Measurements from ENCODE around the gene VARS2. TPM values are rescaled to one million over a fixed set of nuclear protein-coding genes. Genes with fewer than 3 reads are reported as not detected.
A peak's percentile ranks its signal among the peaks of the same experiment; 100 is the strongest.

VARS2 gene
- polyA plus RNA-seq, 1 experiment, result 10.3 TPM

DNA sequence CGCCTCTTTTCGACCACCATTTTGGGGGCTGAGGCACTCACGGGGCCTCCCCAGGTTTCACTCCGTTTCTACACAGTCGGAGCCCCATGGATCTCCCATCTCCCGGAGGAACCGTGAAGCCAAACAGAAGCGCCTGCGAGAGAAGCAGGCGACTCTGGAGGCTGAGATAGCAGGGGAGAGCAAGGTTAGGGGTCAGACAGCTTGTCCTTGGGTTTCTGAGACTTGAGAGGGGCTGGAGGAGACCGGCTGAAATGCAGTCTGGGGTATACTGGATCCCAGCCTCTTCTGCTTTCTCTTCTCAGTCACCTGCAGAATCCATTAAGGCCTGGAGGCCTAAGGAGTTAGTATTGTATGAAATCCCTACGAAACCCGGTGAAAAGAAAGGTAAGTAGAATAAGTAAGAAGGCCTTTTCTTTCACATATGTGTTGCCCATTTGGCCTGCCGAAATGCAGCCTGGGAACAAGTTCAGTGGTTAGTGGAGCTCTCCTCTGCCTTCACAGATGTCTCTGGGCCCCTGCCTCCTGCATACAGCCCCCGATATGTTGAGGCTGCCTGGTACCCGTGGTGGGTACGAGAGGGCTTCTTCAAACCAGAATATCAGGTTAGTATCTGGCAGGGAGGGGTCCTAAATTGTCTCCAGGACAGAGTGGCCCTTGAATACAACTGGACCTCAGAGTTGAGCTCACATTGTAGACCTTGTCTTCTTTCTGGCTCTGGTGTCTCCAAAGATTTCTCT lies 984 bp downstream of the VARS2 start:
- no peak for DNase-seq (ENCODE audit: low read depth, low spot score)
- H3K27ac ChIP-seq (ENCODE audit: low read depth, low read length), result peak overlapping the region; percentile 68

DNA sequence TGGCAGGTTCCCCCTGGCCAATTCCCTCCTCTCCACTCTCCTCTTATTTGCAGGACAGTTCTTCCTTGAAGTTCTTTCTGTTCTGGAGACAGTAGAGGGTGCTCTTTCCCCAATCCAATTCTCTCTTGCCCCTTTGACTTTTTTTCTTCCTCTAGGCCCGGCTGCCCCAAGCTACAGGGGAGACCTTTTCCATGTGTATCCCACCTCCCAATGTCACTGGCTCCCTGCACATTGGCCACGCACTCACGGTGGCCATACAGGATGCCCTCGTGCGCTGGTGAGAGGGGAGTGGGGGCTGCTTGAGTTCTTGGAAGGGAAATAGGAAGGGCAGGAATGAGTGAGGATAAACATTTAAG lies 1.5 kb downstream of the VARS2 start:
- no peaks in the 10 kb centered on the region for H3K27me3 ChIP-seq (ENCODE audit: control insufficient read depth, insufficient read depth, low read length)
- no peaks in the 10 kb centered on the region for H3K9me3 ChIP-seq (ENCODE audit: control insufficient read depth, insufficient read depth, low read length)
- no peak overlapping the region for H3K4me3 ChIP-seq (ENCODE audit: low read depth, low read length)
- ChIA-PET POLR2A (no interaction called here), CTCF (interaction anchor here (0.5 to 9.7 kb wide), 49 partner anchors 9 to 451 kb away, joined by 3 to 261 read pairs (median 4); partner anchors contain the start of genes DHX16 and MUC21)
- DNase-seq (ENCODE audit: low read depth, low spot score), result peak; percentile 33
- TF ChIP-seq, protein P1, sequence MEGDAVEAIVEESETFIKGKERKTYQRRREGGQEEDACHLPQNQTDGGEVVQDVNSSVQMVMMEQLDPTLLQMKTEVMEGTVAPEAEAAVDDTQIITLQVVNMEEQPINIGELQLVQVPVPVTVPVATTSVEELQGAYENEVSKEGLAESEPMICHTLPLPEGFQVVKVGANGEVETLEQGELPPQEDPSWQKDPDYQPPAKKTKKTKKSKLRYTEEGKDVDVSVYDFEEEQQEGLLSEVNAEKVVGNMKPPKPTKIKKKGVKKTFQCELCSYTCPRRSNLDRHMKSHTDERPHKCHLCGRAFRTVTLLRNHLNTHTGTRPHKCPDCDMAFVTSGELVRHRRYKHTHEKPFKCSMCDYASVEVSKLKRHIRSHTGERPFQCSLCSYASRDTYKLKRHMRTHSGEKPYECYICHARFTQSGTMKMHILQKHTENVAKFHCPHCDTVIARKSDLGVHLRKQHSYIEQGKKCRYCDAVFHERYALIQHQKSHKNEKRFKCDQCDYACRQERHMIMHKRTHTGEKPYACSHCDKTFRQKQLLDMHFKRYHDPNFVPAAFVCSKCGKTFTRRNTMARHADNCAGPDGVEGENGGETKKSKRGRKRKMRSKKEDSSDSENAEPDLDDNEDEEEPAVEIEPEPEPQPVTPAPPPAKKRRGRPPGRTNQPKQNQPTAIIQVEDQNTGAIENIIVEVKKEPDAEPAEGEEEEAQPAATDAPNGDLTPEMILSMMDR (IDR thresholded peaks at IDR 0.05; ENCODE audit: low read depth, low read length), result peak; percentile 82
- H3K27ac ChIP-seq (ENCODE audit: low read depth, low read length), result no peak overlapping the region

More for the DNA sequence above, 984 bp downstream of the VARS2 start:
- H3K27me3 ChIP-seq (ENCODE audit: control insufficient read depth, insufficient read depth, low read length), result no peaks in the 10 kb centered on the region
- CTCF ChIA-PET, result interaction anchor here (0.5 to 9.7 kb wide), 44 partner anchors 10 to 242 kb away, joined by 3 to 261 read pairs (median 4); partner anchors contain the start of genes DHX16 and MUC21
- peak overlapping the region; percentile 63 for H3K4me3 ChIP-seq (ENCODE audit: low read depth, low read length)
- TF ChIP-seq, protein P1 (IDR thresholded peaks at IDR 0.05; ENCODE audit: low read depth, low read length), result no peak
- POLR2A ChIA-PET, result interaction anchor here (1.5 kb wide), 1 partner anchor 172 kb away, joined by 6 read pairs; no protein-coding TSS in a partner anchor
- H3K9me3 ChIP-seq (ENCODE audit: control insufficient read depth, insufficient read depth, low read length), result no peaks in the 10 kb centered on the region

DNA sequence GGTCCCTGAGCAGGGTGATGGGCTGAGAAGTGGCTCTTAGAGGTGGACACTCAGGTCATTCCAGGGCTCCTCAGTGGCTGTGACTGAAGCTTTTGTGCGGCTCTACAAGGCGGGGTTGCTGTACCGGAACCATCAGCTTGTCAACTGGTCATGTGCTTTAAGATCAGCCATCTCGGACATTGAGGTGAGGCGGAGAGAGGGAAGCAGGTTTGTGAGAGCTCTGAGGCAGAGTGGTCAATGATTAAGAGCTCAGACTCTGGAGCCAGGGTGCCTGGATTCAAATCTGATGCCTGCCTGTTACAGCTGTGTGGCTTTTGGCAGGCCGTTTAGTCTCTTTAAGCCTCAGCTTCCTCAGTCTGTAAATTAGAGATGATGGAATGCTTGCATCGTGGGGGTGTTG lies 3.0 kb downstream of the VARS2 start:
- H3K27me3 ChIP-seq (ENCODE audit: control insufficient read depth, insufficient read depth, low read length), result no peaks in the 10 kb centered on the region
- TF ChIP-seq, protein P1 (IDR thresholded peaks at IDR 0.05; ENCODE audit: low read depth, low read length), result no peak
- no peak overlapping the region for H3K27ac ChIP-seq (ENCODE audit: low read depth, low read length)
- POLR2A ChIA-PET, result no interaction called here
- CTCF ChIA-PET, result interaction anchor here (0.5 to 9.7 kb wide), 7 partner anchors 26 to 168 kb away, joined by 3 to 261 read pairs (median 10); no protein-coding TSS in a partner anchor
- DNase-seq (ENCODE audit: low read depth, low spot score), result no peak
- H3K9me3 ChIP-seq (ENCODE audit: control insufficient read depth, insufficient read depth, low read length), result no peaks in the 10 kb centered on the region
- no peak overlapping the region for H3K4me3 ChIP-seq (ENCODE audit: low read depth, low read length)

DNA sequence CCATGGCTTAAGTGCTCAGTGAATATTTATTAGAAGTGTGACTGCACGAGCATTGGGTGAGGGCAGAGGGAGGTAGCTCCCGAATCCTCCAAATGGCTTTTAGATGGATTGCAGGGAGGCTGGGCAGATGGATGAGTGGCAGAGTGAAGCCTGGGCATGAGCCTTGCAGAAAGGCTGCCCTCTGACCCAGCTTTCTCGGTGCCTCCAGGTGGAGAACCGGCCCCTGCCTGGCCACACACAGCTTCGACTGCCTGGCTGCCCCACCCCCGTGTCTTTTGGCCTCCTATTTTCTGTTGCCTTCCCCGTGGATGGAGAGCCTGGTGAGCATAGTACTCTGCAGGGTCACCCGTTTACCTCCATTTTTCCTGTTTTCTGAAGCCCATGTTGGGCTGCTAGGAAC lies 3.4 kb downstream of the VARS2 start:
- ChIA-PET CTCF (interaction anchor here (0.6 to 9.7 kb wide), 6 partner anchors 125 to 180 kb away, joined by 3 to 261 read pairs (median 65); no protein-coding TSS in a partner anchor), POLR2A (no interaction called here)
- DNase-seq (ENCODE audit: low read depth, low spot score), result no peak
- no peaks in the 10 kb centered on the region for H3K27me3 ChIP-seq (ENCODE audit: control insufficient read depth, insufficient read depth, low read length)
- TF ChIP-seq, protein P1 (IDR thresholded peaks at IDR 0.05; ENCODE audit: low read depth, low read length), result no peak
- no peak overlapping the region for H3K4me3 ChIP-seq (ENCODE audit: low read depth, low read length)
- H3K9me3 ChIP-seq (ENCODE audit: control insufficient read depth, insufficient read depth, low read length), result no peaks in the 10 kb centered on the region
- no peak overlapping the region for H3K27ac ChIP-seq (ENCODE audit: low read depth, low read length)

DNA sequence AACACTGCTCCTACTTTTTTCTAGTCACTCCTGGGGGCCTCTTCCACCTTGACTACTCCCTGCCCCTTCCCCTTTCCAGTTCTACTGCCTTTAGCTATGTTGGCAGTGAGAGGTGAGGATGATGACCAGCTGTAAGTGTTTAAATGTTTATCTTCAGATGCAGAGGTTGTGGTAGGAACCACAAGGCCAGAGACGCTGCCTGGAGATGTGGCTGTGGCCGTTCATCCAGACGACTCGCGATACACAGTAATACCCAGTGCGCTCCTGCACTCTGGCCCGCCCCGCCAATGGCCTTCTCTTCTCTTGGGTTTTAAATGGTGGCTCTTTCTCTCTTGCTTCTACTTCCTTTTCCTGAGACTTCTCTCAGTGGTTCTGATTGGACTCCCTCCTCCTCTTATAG lies 4.6 kb downstream of the VARS2 start:
- Histone ChIP-seq H3K27me3 (ENCODE audit: control insufficient read depth, insufficient read depth, low read length) (no peaks in the 10 kb centered on the region), H3K4me3 (ENCODE audit: low read depth, low read length) (no peak overlapping the region), H3K27ac (ENCODE audit: low read depth, low read length) (no peak overlapping the region), H3K9me3 (ENCODE audit: control insufficient read depth, insufficient read depth, low read length) (no peaks in the 10 kb centered on the region; the same call in 1 of the 2 replicates)
- TF ChIP-seq, protein P1 (IDR thresholded peaks at IDR 0.05; ENCODE audit: low read depth, low read length), result no peak
- ChIA-PET POLR2A (no interaction called here), CTCF (interaction anchor here (0.6 to 9.7 kb wide), 6 partner anchors 24 to 169 kb away, joined by 3 to 261 read pairs (median 4); no protein-coding TSS in a partner anchor)
- DNase-seq (ENCODE audit: low read depth, low spot score), result no peak

Data from AG04450 (cell line).